ENCODE measurements around the gene BLNK.

- TF ChIP-seq CTCF (IDR thresholded peaks at IDR 0.05; ENCODE audit: low read length) = no peak
- no peak for TF ChIP-seq EZH2 (optimal IDR thresholded peaks at IDR 0.05; ENCODE audit: low read depth, low read length)
- TF ChIP-seq EZH2phosphoT487 (IDR thresholded peaks at IDR 0.05; ENCODE audit: low read length) = no peak
These were observed 9.4 kb downstream of the BLNK start for GRCh38 chr10:96261930-96262329.
